Measurements from ENCODE around the gene IL17RE. TPM values are rescaled to one million over a fixed set of nuclear protein-coding genes. Genes with fewer than 3 reads are reported as not detected.
"Not testable (repeated sequence)": the region's sequence is repeated elsewhere in the genome, so short reads cannot be mapped to it uniquely, and the experiment has no call there.

The IL17RE gene
- total and polyA plus RNA-seq, 8 donors, result 6.4 to 15.6 (median 9.6) TPM

- no peaks in the 10 kb centered on the region for H3K27me3 ChIP-seq
- H3K4me1 ChIP-seq, result no peaks in the 10 kb centered on the region
- no peak for DNase-seq
- TF ChIP-seq CTCF (IDR thresholded peaks at IDR 0.05), result no peak
- intact Hi-C loops (cut with DNase I), result no loop called here
- no peaks in the 10 kb centered on the region for H3K9me3 ChIP-seq
- ATAC-seq, result no peak
- FAIRE-seq, result no peak
- no peak overlapping the region for H3K4me3 ChIP-seq
- WGBS, 2 donors, result 84 to 92% methylated on average over 5 of the region's 5 CpGs
- no peaks in the 10 kb centered on the region for H3K36me3 ChIP-seq
- H3K27ac ChIP-seq, result no peak overlapping the region
Observed at GRCh38 chr3:9861626-9862130, 41.0 kb upstream of the IL17RE start.

- DNase-seq (peak; percentile 37 to 85 (median 60)), FAIRE-seq (no peak), ATAC-seq (peak; percentile 88 to 97 (median 90))
- H3K27me3 ChIP-seq, result no peaks in the 10 kb centered on the region
- H3K4me1 ChIP-seq, result no peaks in the 10 kb centered on the region
- H3K4me3 ChIP-seq, result peak overlapping the region in 3 of 4 donors; percentile 18 to 52 (median 48)
- WGBS, 2 donors, result 9 to 17% methylated on average over 31 to 45 of the region's 45 CpGs
- TF ChIP-seq CTCF (IDR thresholded peaks at IDR 0.05), result peak in 3 of 4 donors; percentile 14 to 35 (median 19)
- no peaks in the 10 kb centered on the region for H3K36me3 ChIP-seq
- intact Hi-C loops (cut with DNase I), result no loop called here
- H3K9me3 ChIP-seq, result no peaks in the 10 kb centered on the region
- no peak overlapping the region for H3K27ac ChIP-seq
Observed at GRCh38 chr3:9862391-9863057, 40.1 kb upstream of the IL17RE start.

- H3K36me3 ChIP-seq, result no peaks in the 10 kb centered on the region
- H3K4me1 ChIP-seq, result no peaks in the 10 kb centered on the region
- H3K4me3 ChIP-seq, result peak overlapping the region in 3 of 4 donors; percentile 18 to 52 (median 48)
- FAIRE-seq (no peak), ATAC-seq (peak in 3 of 4 donors; percentile 19 to 33 (median 23)), DNase-seq (peak in 1 of 6 donors; percentile 57)
- H3K27me3 ChIP-seq, result no peaks in the 10 kb centered on the region
- WGBS, 2 donors, result 72 to 77% methylated on average over 22 of the region's 22 CpGs
- no peak overlapping the region for H3K27ac ChIP-seq
- intact Hi-C loops (cut with DNase I), result no loop called here
- H3K9me3 ChIP-seq, result no peaks in the 10 kb centered on the region
- TF ChIP-seq CTCF (IDR thresholded peaks at IDR 0.05), result no peak
Observed at GRCh38 chr3:9863058-9863772, 39.4 kb upstream of the IL17RE start.

GRCh38 chr3:9864200-9864927 is 38.3 kb upstream of the IL17RE start:
- FAIRE-seq (no peak), ATAC-seq (peak in 2 of 4 donors; percentile 8 to 14), DNase-seq (peak in 3 of 6 donors; percentile 52 to 73 (median 65))
- no peak overlapping the region for H3K4me3 ChIP-seq
- no peak for TF ChIP-seq CTCF (IDR thresholded peaks at IDR 0.05)
- H3K27me3 ChIP-seq, result no peaks in the 10 kb centered on the region
- no peaks in the 10 kb centered on the region for H3K9me3 ChIP-seq
- H3K36me3 ChIP-seq, result no peaks in the 10 kb centered on the region
- intact Hi-C loops (cut with DNase I), result no loop called here
- whole genome bisulfite sequencing, 2 donors, result 67 to 69% methylated on average over 16 of the region's 16 CpGs
- no peak overlapping the region for H3K27ac ChIP-seq
- H3K4me1 ChIP-seq, result no peaks in the 10 kb centered on the region

GRCh38 chr3:9865125-9865637 is 37.5 kb upstream of the IL17RE start:
- FAIRE-seq; H3K36me3 ChIP-seq; intact Hi-C loops (cut with DNase I); H3K27me3 ChIP-seq; H3K4me3 ChIP-seq; H3K4me1 ChIP-seq; DNase-seq; ATAC-seq; H3K27ac ChIP-seq; H3K9me3 ChIP-seq: not testable (repeated sequence)
- WGBS, 2 donors, result 83 to 87% methylated on average over 10 of the region's 10 CpGs
